Measurements from ENCODE around the gene SMARCD3. TPM values are rescaled to one million over a fixed set of nuclear protein-coding genes. Genes with fewer than 3 reads are reported as not detected.

SMARCD3 gene
- polyA plus RNA-seq, 1 donor from 2014 or later = 199 TPM

GRCh38 chr7:151238190-151238810 lies 10.2 kb downstream of the SMARCD3 start:
- Histone ChIP-seq H3K4me3 (ENCODE audit: low read length) (no peak overlapping the region), H4K20me1 (ENCODE audit: insufficient read depth) (no peaks in the 10 kb centered on the region), H3K79me2 (replicated peaks; ENCODE audit: insufficient read depth, low read length) (peaks cover 16% of the 10 kb centered on the region), H3K27me3 (ENCODE audit: insufficient read depth, low read depth, low read length) (no peaks in the 10 kb centered on the region), H2AFZ (ENCODE audit: low read depth, low read length) (no peak overlapping the region), H3K4me2 (ENCODE audit: low read length) (no peak overlapping the region), H3K36me3 (ENCODE audit: insufficient read depth, low read length) (no peaks in the 10 kb centered on the region), H3F3A (ENCODE audit: insufficient read depth, low read length, poor library complexity, severe bottlenecking) (no peaks in the 10 kb centered on the region), H3K9me2 (ENCODE audit: insufficient read depth, low read length) (no peaks in the 10 kb centered on the region), H3K27ac (ENCODE audit: low read length) (no peak overlapping the region), H3K9me3 (ENCODE audit: low read length) (no peaks in the 10 kb centered on the region), H3K9ac (ENCODE audit: low read length) (no peak overlapping the region)
- no peak for TF ChIP-seq MXI1 (conservative IDR thresholded peaks at IDR 0.05; ENCODE audit: poor library complexity, severe bottlenecking)
- TF ChIP-seq EP300 (conservative IDR thresholded peaks at IDR 0.05; ENCODE audit: poor library complexity, severe bottlenecking) = no peak
- TF ChIP-seq CTCF (IDR thresholded peaks at IDR 0.05; ENCODE audit: poor library complexity, severe bottlenecking) = no peak

- no peak overlapping the region for H3K4me2 ChIP-seq (ENCODE audit: low read length)
- H3K9me3 ChIP-seq (ENCODE audit: low read length) = no peaks in the 10 kb centered on the region
- H3K79me2 ChIP-seq (replicated peaks; ENCODE audit: insufficient read depth, low read length) = peaks cover 23% of the 10 kb centered on the region
- no peaks in the 10 kb centered on the region for H3F3A ChIP-seq (ENCODE audit: insufficient read depth, low read length, poor library complexity, severe bottlenecking)
- H3K9ac ChIP-seq (ENCODE audit: low read length) = no peak overlapping the region
- H2AFZ ChIP-seq (ENCODE audit: low read depth, low read length) = no peak overlapping the region
- no peaks in the 10 kb centered on the region for H3K36me3 ChIP-seq (ENCODE audit: insufficient read depth, low read length)
- H3K9me2 ChIP-seq (ENCODE audit: insufficient read depth, low read length) = no peaks in the 10 kb centered on the region
- no peak overlapping the region for H3K27ac ChIP-seq (ENCODE audit: low read length)
- no peaks in the 10 kb centered on the region for H3K27me3 ChIP-seq (ENCODE audit: insufficient read depth, low read depth, low read length)
- no peaks in the 10 kb centered on the region for H4K20me1 ChIP-seq (ENCODE audit: insufficient read depth)
- H3K4me3 ChIP-seq (ENCODE audit: low read length) = no peak overlapping the region
- peak; percentile 10 for TF ChIP-seq POLR2AphosphoS5 (IDR thresholded peaks at IDR 0.05)
- no peak for TF ChIP-seq CTCF (IDR thresholded peaks at IDR 0.05; ENCODE audit: poor library complexity, severe bottlenecking)
Measured at GRCh38 chr7:151237244-151238189, 11.0 kb downstream of the SMARCD3 start.

GRCh38 chr7:151236406-151236805 lies 12.1 kb downstream of the SMARCD3 start:
- H4K20me1 ChIP-seq (ENCODE audit: insufficient read depth) = no peaks in the 10 kb centered on the region
- H3K79me2 ChIP-seq (replicated peaks; ENCODE audit: insufficient read depth, low read length) = peaks cover 25% of the 10 kb centered on the region

More at GRCh38 chr7:151236406-151236805, 12.1 kb downstream of the SMARCD3 start:
- no peaks in the 10 kb centered on the region for H3K27me3 ChIP-seq (ENCODE audit: insufficient read depth, low read depth, low read length)
- TF ChIP-seq TAF1 (IDR thresholded peaks at IDR 0.05; ENCODE audit: low read depth) (no peak), POLR2AphosphoS5 (IDR thresholded peaks at IDR 0.05) (no peak), CTCF (IDR thresholded peaks at IDR 0.05; ENCODE audit: poor library complexity, severe bottlenecking) (no peak), EZH2 (IDR thresholded peaks at IDR 0.05; ENCODE audit: borderline replicate concordance, insufficient read depth, low read length, poor library complexity, severe bottlenecking) (no peak)
- H3K27ac ChIP-seq (ENCODE audit: low read length) = no peak overlapping the region
- no peaks in the 10 kb centered on the region for H3K36me3 ChIP-seq (ENCODE audit: insufficient read depth, low read length)
- no peak overlapping the region for H3K9ac ChIP-seq (ENCODE audit: low read length)
- no peak overlapping the region for H2AFZ ChIP-seq (ENCODE audit: low read depth, low read length)
- H3K9me2 ChIP-seq (ENCODE audit: insufficient read depth, low read length) = no peaks in the 10 kb centered on the region
- H3K9me3 ChIP-seq (ENCODE audit: low read length) = no peaks in the 10 kb centered on the region
- no peak overlapping the region for H3K4me2 ChIP-seq (ENCODE audit: low read length)
- H3F3A ChIP-seq (ENCODE audit: insufficient read depth, low read length, poor library complexity, severe bottlenecking) = no peaks in the 10 kb centered on the region
- no peak overlapping the region for H3K4me3 ChIP-seq (ENCODE audit: low read length)
